CD14-positive monocyte (primary cell): ENCODE results near the gene ERC1. TPM values are rescaled to one million over a fixed set of nuclear protein-coding genes. Genes with fewer than 3 reads are reported as not detected.

Experiments used
- DNase-seq, 3 donors: peaks; one replicate each; pipeline ENCODE4 v3.0.0-alpha.2; 2011 to 2022
- H2AFZ ChIP-seq: 2 replicates; pipeline ENCODE4 v1.6.0; 2012; ENCODE audit warnings: mild to moderate bottlenecking, low read depth, low read length, inconsistent platforms; ENCODE audit not compliant: insufficient read depth, poor library complexity, severe bottlenecking
- H3K27ac ChIP-seq, 2 donors: 1 replicate in 1 of 2; 2 replicates in 1 of 2; pipeline ENCODE4 v1.5.1; 2012 to 2013; ENCODE audit warnings: low read length in 2 of 2, control low read depth in 1 of 2, inconsistent platforms in 1 of 2, low read depth in 1 of 2, mild to moderate bottlenecking in 1 of 2
- H3K27me3 ChIP-seq, 2 donors: one replicate each; pipeline versions ENCODE4 v1.6.0 to v1.6.1; 2011 to 2013; ENCODE audit warnings: low read length in 2 of 2; ENCODE audit not compliant: control insufficient read depth in 2 of 2, insufficient read depth in 2 of 2
- H3K36me3 ChIP-seq, 2 donors: replicated peaks in 1 of 2; 1 replicate in 1 of 2; 2 replicates in 1 of 2; pipeline versions ENCODE4 v1.5.1 to v1.6.1; 2012 to 2013; ENCODE audit warnings: low read length in 2 of 2, control low read depth in 1 of 2, inconsistent platforms in 1 of 2, mild to moderate bottlenecking in 1 of 2; ENCODE audit not compliant: insufficient read depth in 2 of 2, control insufficient read depth in 1 of 2
- H3K4me1 ChIP-seq, 2 donors: 1 replicate in 1 of 2; 2 replicates in 1 of 2; pipeline versions ENCODE4 v1.5.1 to v1.6.1; 2012 to 2013; ENCODE audit warnings: low read length in 2 of 2, control low read depth in 1 of 2, inconsistent platforms in 1 of 2, mild to moderate bottlenecking in 1 of 2, moderate library complexity in 1 of 2; ENCODE audit not compliant: insufficient read depth in 2 of 2, control insufficient read depth in 1 of 2
- H3K4me2 ChIP-seq: replicated peaks from 2 replicates; pipeline ENCODE3; 2012; ENCODE audit warnings: low read length, moderate library complexity, mild to moderate bottlenecking; ENCODE audit not compliant: poor library complexity, severe bottlenecking; ENCODE audit errors: extremely low read depth
- H3K4me3 ChIP-seq, 3 experiments: fragments of 200-600 bp in 1 of 3; sonication (generic) in 1 of 3; replicated peaks in 1 of 3; 1 replicate in 2 of 3; 2 replicates in 1 of 3; pipeline ENCODE4 v1.5.1; 2011 to 2013; ENCODE audit warnings: low read length in 3 of 3, mild to moderate bottlenecking in 3 of 3, control low read depth in 2 of 3, low read depth in 2 of 3, inconsistent platforms in 1 of 3, moderate library complexity in 1 of 3
- H3K79me2 ChIP-seq: 2 replicates; pipeline ENCODE4 v1.6.0; 2012; ENCODE audit warnings: mild to moderate bottlenecking, control low read depth, inconsistent platforms, low read length, moderate library complexity; ENCODE audit not compliant: insufficient read depth
- H3K9ac ChIP-seq: 2 replicates; pipeline ENCODE4 v1.6.0; 2017; ENCODE audit warnings: low read length, mild to moderate bottlenecking; ENCODE audit not compliant: insufficient read depth, poor library complexity, severe bottlenecking
- H3K9me3 ChIP-seq, 2 donors: replicated peaks in 1 of 2; 1 replicate in 1 of 2; 2 replicates in 1 of 2; pipeline versions ENCODE4 v1.5.1 to v1.6.1; 2012 to 2013; ENCODE audit warnings: low read length in 2 of 2, control low read depth in 1 of 2; ENCODE audit not compliant: control insufficient read depth in 1 of 2, insufficient read depth in 1 of 2
- H4K20me1 ChIP-seq: 2 replicates; pipeline ENCODE4 v1.6.0; 2012; ENCODE audit warnings: mild to moderate bottlenecking, low read length, control low read depth, moderate library complexity; ENCODE audit not compliant: insufficient read depth
- H3K27ac Mint-ChIP-seq, 7 donors: one replicate each; pipeline ENCODE4 v1.8.0; 2020; ENCODE audit warnings: mild to moderate bottlenecking in 7 of 7, mixed read lengths in 7 of 7, moderate library complexity in 6 of 7, inconsistent platforms in 2 of 7
- H3K27me3 Mint-ChIP-seq, 3 donors: one replicate each; pipeline ENCODE4 v1.8.0; 2021 to 2022; ENCODE audit warnings: low read depth in 3 of 3, mild to moderate bottlenecking in 3 of 3, mixed read lengths in 3 of 3, moderate library complexity in 3 of 3, inconsistent platforms in 1 of 3
- H3K36me3 Mint-ChIP-seq, 2 donors: one replicate each; pipeline ENCODE4 v1.8.0; 2020; ENCODE audit warnings: mixed read lengths in 2 of 2, inconsistent platforms in 1 of 2, mild to moderate bottlenecking in 1 of 2
- H3K4me1 Mint-ChIP-seq: one replicate; pipeline ENCODE4 v1.8.0; 2020; ENCODE audit warnings: mild to moderate bottlenecking, mixed read lengths
- H3K4me3 Mint-ChIP-seq, 2 donors: one replicate each; pipeline ENCODE4 v1.8.0; 2020; ENCODE audit warnings: mild to moderate bottlenecking in 2 of 2, mixed read lengths in 2 of 2, moderate library complexity in 1 of 2
- H3K9me3 Mint-ChIP-seq, 7 donors: one replicate each; pipeline ENCODE4 v1.8.0; 2020 to 2022; ENCODE audit warnings: mixed read lengths in 7 of 7, mild to moderate bottlenecking in 6 of 7, moderate library complexity in 6 of 7, inconsistent platforms in 2 of 7
- CTCF ChIP-seq: fragments of 200-600 bp; IDR thresholded peaks from one replicate; pipeline ENCODE4 v1.8.0; 2022; ENCODE audit warnings: antibody characterized with exemption, mild to moderate bottlenecking
- WGBS: methylation state at CpG from one replicate; pipeline ENCODE4 v1.1.5; 2013; ENCODE audit warnings: missing lambda C conversion rate; ENCODE audit not compliant: insufficient coverage; 5-methylcytosine and 5-hydroxymethylcytosine counted together
- intact Hi-C, 2 donors: fragments of 100-400 bp; cut with micrococcal nuclease; formaldehyde crosslinking; loops; one replicate each; pipeline versions ENCODE4 v1.15.0 to v1.15.1; 2023
- polyA plus RNA-seq, 3 donors: library from polyadenylated mRNA; depleted of rRNA in 1 of 3; unstranded in 2 of 3; stranded (reverse) in 1 of 3; fragments of 300-500 nt in 2 of 3; fragments of >200 nt in 1 of 3; fragmentation: Illumina TruSeq in 2 of 3; gene quantifications; 1 replicate in 2 of 3; 2 replicates in 1 of 3; pipeline ENCODE4 v1.2.3, GENCODE V29; 2012 to 2021

Gene ERC1
- polyA plus RNA-seq, 3 donors: 4.0 to 14.3 (median 5.1) TPM

DNA sequence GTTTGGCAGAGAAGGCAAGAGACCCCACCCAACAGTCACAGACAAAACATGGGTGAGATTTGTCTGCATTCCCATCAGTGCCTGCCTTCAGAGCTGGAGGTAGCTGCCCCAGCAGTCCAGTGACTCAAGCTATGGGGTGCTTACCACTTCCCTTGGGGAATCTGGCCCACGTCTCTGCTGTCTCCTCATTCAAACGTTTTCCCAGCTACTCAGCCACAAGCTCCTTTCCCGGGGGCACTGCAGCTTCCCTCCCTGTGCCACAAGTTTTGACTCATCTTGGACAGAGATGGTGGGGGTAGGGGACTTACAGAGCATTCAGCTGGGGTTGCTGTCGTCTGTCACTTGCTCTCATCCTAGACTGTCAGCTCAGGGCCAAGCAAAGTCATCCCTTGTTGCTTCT is 536.8 kb downstream of the ERC1 start:
- H3K27ac Mint-ChIP-seq: no peak overlapping the region
- H3K4me3 Mint-ChIP-seq: peak overlapping the region in 1 of 2 donors; percentile 73

DNA sequence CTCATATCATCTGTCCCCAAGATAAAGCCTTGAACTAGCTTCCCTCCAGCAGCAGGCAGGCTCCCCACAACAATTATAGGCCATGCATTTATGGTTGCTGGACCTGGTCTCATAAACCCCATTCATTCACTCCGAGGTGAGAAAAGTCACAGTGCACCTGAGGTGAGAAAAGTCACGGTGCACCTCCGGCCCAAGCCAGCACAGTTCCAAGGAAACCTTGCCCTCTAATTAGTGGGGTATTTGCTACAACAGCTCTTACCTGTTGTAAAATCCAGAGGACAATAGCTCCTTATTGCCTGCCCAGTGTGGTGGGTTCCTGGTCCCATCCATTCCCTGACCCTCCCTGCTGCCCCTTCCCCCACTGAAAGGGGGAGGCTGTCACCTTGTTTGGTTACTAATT is 537.8 kb downstream of the ERC1 start:
- DNase-seq: no peak
- no peak overlapping the region for H3K4me2 ChIP-seq
- no peak overlapping the region for H3K27ac ChIP-seq
- TF ChIP-seq CTCF: no peak
- peaks cover 57 to 78% of the 10 kb centered on the region in 2 donors for H3K27me3 ChIP-seq
- no peaks in the 10 kb centered on the region for H4K20me1 ChIP-seq
- H2AFZ ChIP-seq: no peak overlapping the region
- H3K9ac ChIP-seq: no peak overlapping the region
- H3K4me3 ChIP-seq: no peak overlapping the region
- H3K4me1 ChIP-seq: peaks cover 7 to 22% of the 10 kb centered on the region in 2 donors
- Mint-ChIP-seq H3K4me1 (peaks cover 26% of the 10 kb centered on the region), H3K27me3 (peaks cover 81 to 93% (median 82%) of the 10 kb centered on the region in 3 donors), H3K9me3 (peaks cover 0 to 19% (median 14%) of the 10 kb centered on the region in 7 donors), H3K27ac (no peak overlapping the region), H3K36me3 (peaks cover 6 to 10% of the 10 kb centered on the region in 2 donors), H3K4me3 (peak overlapping the region in 1 of 2 donors; percentile 86)
- 100% methylated on average over 1 of the region's 3 CpGs for whole genome bisulfite sequencing
- peaks cover 0 to 34% of the 10 kb centered on the region in 2 donors for H3K9me3 ChIP-seq
- H3K36me3 ChIP-seq: no peaks in the 10 kb centered on the region
- H3K79me2 ChIP-seq: no peaks in the 10 kb centered on the region
- intact Hi-C loops: no loop called here

More for the DNA sequence above, 536.8 kb downstream of the ERC1 start:
- Histone ChIP-seq H3K9ac (no peak overlapping the region), H4K20me1 (no peaks in the 10 kb centered on the region), H3K79me2 (no peaks in the 10 kb centered on the region), H3K4me3 (no peak overlapping the region), H3K4me2 (no peak overlapping the region), H3K4me1 (peaks cover 0 to 14% of the 10 kb centered on the region in 2 donors), H3K27ac (no peak overlapping the region), H3K36me3 (no peaks in the 10 kb centered on the region), H3K27me3 (peaks cover 47 to 77% of the 10 kb centered on the region in 2 donors), H2AFZ (no peak overlapping the region), H3K9me3 (peaks cover 0 to 29% of the 10 kb centered on the region in 2 donors)
- no peak for TF ChIP-seq CTCF
- DNase-seq: no peak
- peaks cover 2 to 10% of the 10 kb centered on the region in 2 donors for H3K36me3 Mint-ChIP-seq
- H3K27me3 Mint-ChIP-seq: peaks cover 72 to 90% (median 78%) of the 10 kb centered on the region in 3 donors
- WGBS: 20% methylated on average over 1 of the region's 4 CpGs
- intact Hi-C loops: no loop called here
- H3K4me1 Mint-ChIP-seq: peaks cover 17% of the 10 kb centered on the region
- peaks cover 0 to 16% (median 12%) of the 10 kb centered on the region in 7 donors for H3K9me3 Mint-ChIP-seq
